ENCODE data around the gene PIGQ. TPM values are rescaled to one million over a fixed set of nuclear protein-coding genes. Genes with fewer than 3 reads are reported as not detected.
A peak's percentile ranks its signal among the peaks of the same experiment; 100 is the strongest.

The PIGQ gene
- total RNA-seq, 4 donors from 2014 or later = 30.4 to 42.4 (median 36.8) TPM

GRCh38 chr16:592518-593306, 22.9 kb downstream of the PIGQ start:
- Histone ChIP-seq H3K9me3 (no peaks in the 10 kb centered on the region), H3K4me1 (peaks cover 0 to 48% (median 13%) of the 10 kb centered on the region in 3 donors), H3K27me3 (no peaks in the 10 kb centered on the region), H3K4me3 (no peak overlapping the region), H3K36me3 (peaks cover 0 to 31% of the 10 kb centered on the region in 2 donors), H3K27ac (peak overlapping the region in 1 of 4 donors; percentile 33)
- TF ChIP-seq POLR2AphosphoS5 (IDR thresholded peaks at IDR 0.05) (no peak), CTCF (IDR thresholded peaks at IDR 0.05) (no peak), EP300 (IDR thresholded peaks at IDR 0.05) (no peak), POLR2A (IDR thresholded peaks at IDR 0.05) (no peak)
- no peak for ATAC-seq
- 57% methylated on average over 12 of the region's 24 CpGs; no CpG with 5 or more reads in 1 of the 2 donors for WGBS, 2 donors (ENCODE audit: low coverage in 1 of 2)

GRCh38 chr16:593406-593805, 23.6 kb downstream of the PIGQ start:
- H3K9me3 ChIP-seq = no peaks in the 10 kb centered on the region
- H3K4me3 ChIP-seq = no peak overlapping the region
- no peak for TF ChIP-seq CTCF (IDR thresholded peaks at IDR 0.05)
- no peak for TF ChIP-seq POLR2A (IDR thresholded peaks at IDR 0.05)
- no peak for TF ChIP-seq EP300 (IDR thresholded peaks at IDR 0.05)
- no peak for TF ChIP-seq POLR2AphosphoS5 (IDR thresholded peaks at IDR 0.05)
- 85 to 89% methylated on average over 5 of the region's 9 CpGs for WGBS, 2 donors (ENCODE audit: low coverage in 1 of 2)
- peaks cover 0 to 41% (median 6%) of the 10 kb centered on the region in 3 donors for H3K4me1 ChIP-seq
- H3K36me3 ChIP-seq = peaks cover 0 to 31% of the 10 kb centered on the region in 2 donors
- no peaks in the 10 kb centered on the region for H3K27me3 ChIP-seq
- no peak overlapping the region for H3K27ac ChIP-seq
- no peak for ATAC-seq

- no peak for ATAC-seq
- no peak overlapping the region for H3K27ac ChIP-seq
Observed at GRCh38 chr16:593807-594206, 24.0 kb downstream of the PIGQ start.

GRCh38 chr16:595094-595528, 25.3 kb downstream of the PIGQ start:
- Histone ChIP-seq H3K4me3 (no peak overlapping the region), H3K4me1 (peaks cover 0 to 38% (median 6%) of the 10 kb centered on the region in 3 donors), H3K27ac (no peak overlapping the region), H3K9me3 (no peaks in the 10 kb centered on the region), H3K27me3 (no peaks in the 10 kb centered on the region), H3K36me3 (peaks cover 0 to 41% of the 10 kb centered on the region in 2 donors)
- 88% methylated on average over 9 of the region's 18 CpGs; no CpG with 5 or more reads in 1 of the 2 donors for WGBS, 2 donors (ENCODE audit: low coverage in 1 of 2)
- no peak for TF ChIP-seq POLR2AphosphoS5 (IDR thresholded peaks at IDR 0.05)
- no peak for TF ChIP-seq CTCF (IDR thresholded peaks at IDR 0.05)
- no peak for ATAC-seq

More at GRCh38 chr16:593807-594206, 24.0 kb downstream of the PIGQ start:
- 88% methylated on average over 3 of the region's 16 CpGs; no CpG with 5 or more reads in 1 of the 2 donors for WGBS, 2 donors (ENCODE audit: low coverage in 1 of 2)
- Histone ChIP-seq H3K4me3 (no peak overlapping the region), H3K36me3 (peaks cover 0 to 32% of the 10 kb centered on the region in 2 donors), H3K9me3 (no peaks in the 10 kb centered on the region), H3K27me3 (no peaks in the 10 kb centered on the region), H3K4me1 (peaks cover 0 to 38% (median 6%) of the 10 kb centered on the region in 3 donors)
- no peak for TF ChIP-seq POLR2AphosphoS5 (IDR thresholded peaks at IDR 0.05)
- no peak for TF ChIP-seq CTCF (IDR thresholded peaks at IDR 0.05)
- TF ChIP-seq POLR2A (IDR thresholded peaks at IDR 0.05) = no peak
- no peak for TF ChIP-seq EP300 (IDR thresholded peaks at IDR 0.05)
